ENCODE results near the gene CEP164.

Gene CEP164

DNA sequence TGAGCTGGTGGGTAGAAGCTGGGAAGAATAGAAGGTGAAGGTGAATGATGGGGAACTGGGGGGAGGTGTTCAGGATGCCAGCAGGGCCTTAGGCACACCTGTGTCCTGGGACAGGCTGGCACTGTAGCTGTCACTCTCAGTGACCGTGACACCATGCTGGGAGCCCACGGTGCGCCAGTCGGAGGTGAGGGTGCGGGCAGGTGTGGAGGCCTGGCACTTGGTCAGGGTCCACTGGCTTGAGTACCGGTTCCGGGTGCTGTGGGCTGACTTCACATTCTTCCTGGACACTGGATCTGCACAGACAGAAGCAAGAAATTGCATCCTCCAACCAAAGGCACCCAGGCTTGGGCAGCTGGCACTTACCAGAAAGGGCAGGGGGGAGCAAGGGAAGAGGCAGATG lies 103.8 kb downstream of the CEP164 start:
- Histone ChIP-seq H3K27ac (ENCODE audit: low read depth, low read length) (no peak overlapping the region), H3K4me3 (ENCODE audit: low read depth, low read length) (no peak overlapping the region), H3K9ac (ENCODE audit: low read depth, low read length) (no peak overlapping the region), H3K9me3 (ENCODE audit: control insufficient read depth, insufficient read depth, low read length) (no peaks in the 10 kb centered on the region), H3K4me1 (ENCODE audit: control insufficient read depth, insufficient read depth, low read length) (peaks cover 10% of the 10 kb centered on the region; the same call in 1 of the 2 replicates), H3K27me3 (ENCODE audit: control insufficient read depth, insufficient read depth, low read length) (no peaks in the 10 kb centered on the region; the same call in 1 of the 2 replicates), H3K36me3 (ENCODE audit: control insufficient read depth, insufficient read depth, low read length) (no peaks in the 10 kb centered on the region)

DNA sequence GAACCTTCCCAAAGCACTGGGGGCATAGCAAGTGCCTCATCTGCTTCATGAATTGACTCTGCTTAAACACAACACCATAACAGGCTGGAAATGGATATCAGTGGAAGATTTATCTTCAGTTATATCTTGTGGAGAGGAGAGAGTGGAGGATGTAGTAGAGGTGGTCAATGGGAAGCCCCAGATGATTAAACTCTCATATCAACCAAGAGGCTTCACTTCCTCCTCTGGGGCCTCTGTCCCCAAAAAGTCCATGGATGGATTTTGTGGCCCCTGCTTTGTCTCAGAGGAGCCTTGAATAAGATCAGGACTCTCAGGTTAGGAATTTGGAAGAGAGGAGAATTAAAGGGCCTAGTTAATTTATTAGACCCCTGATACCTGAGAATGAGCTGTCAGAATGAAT lies 106.1 kb downstream of the CEP164 start:
- H3K27ac ChIP-seq (ENCODE audit: low read depth, low read length) = no peak overlapping the region
- H3K4me3 ChIP-seq (ENCODE audit: low read depth, low read length) = no peak overlapping the region
- H3K27me3 ChIP-seq (ENCODE audit: control insufficient read depth, insufficient read depth, low read length) = no peaks in the 10 kb centered on the region
- H3K9me3 ChIP-seq (ENCODE audit: control insufficient read depth, insufficient read depth, low read length) = no peaks in the 10 kb centered on the region
- H3K36me3 ChIP-seq (ENCODE audit: control insufficient read depth, insufficient read depth, low read length) = no peaks in the 10 kb centered on the region
- H3K9ac ChIP-seq (ENCODE audit: low read depth, low read length) = no peak overlapping the region
- H3K4me1 ChIP-seq (ENCODE audit: control insufficient read depth, insufficient read depth, low read length) = peaks cover 8% of the 10 kb centered on the region; the same call in 1 of the 2 replicates

DNA sequence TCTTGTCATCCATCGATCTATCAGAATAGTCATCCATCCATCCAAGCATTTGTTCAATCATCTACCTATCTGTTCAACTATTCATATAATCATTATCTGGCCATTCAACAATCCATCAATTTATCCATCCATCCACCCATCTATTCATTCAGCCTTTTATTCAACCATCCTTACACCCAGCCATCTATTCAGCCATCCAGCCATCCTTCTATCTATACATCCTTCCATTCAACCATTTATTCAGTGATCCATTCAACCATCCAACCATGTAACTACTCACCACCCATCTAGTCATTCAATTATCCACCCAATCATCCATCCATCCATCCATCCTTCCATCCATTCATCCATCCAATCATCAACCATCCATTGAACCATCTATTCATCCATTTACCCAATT lies 106.8 kb downstream of the CEP164 start:
- H3K27me3 ChIP-seq (ENCODE audit: control insufficient read depth, insufficient read depth, low read length) = no peaks in the 10 kb centered on the region
- H3K36me3 ChIP-seq (ENCODE audit: control insufficient read depth, insufficient read depth, low read length) = no peaks in the 10 kb centered on the region
- H3K4me1 ChIP-seq (ENCODE audit: control insufficient read depth, insufficient read depth, low read length) = peaks cover 8% of the 10 kb centered on the region; the same call in 1 of the 2 replicates
- H3K9ac ChIP-seq (ENCODE audit: low read depth, low read length) = no peak overlapping the region
- H3K27ac ChIP-seq (ENCODE audit: low read depth, low read length) = no peak overlapping the region
- no peak overlapping the region for H3K4me3 ChIP-seq (ENCODE audit: low read depth, low read length)
- no peaks in the 10 kb centered on the region for H3K9me3 ChIP-seq (ENCODE audit: control insufficient read depth, insufficient read depth, low read length)

DNA sequence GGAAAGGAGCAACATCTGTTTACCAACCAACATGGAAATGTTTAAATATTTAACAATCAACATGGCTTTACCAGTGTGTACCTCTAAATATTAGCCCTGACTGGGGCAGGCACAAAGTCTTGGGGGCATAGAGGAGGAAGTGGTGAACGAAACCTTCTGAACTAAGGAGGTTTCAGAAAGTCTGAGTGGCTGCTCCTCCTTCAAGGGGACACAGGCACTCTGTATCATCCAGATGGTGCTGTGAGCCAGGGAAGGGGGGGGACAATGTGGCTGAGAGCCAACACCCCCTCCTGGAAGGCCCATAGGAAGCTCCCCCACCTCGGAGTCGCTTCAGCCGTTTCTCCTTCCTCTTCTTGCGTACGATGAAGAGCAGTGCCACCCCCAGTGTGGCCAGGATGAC lies 107.7 kb downstream of the CEP164 start:
- Histone ChIP-seq H3K27ac (ENCODE audit: low read depth, low read length) (no peak overlapping the region), H3K9me3 (ENCODE audit: control insufficient read depth, insufficient read depth, low read length) (no peaks in the 10 kb centered on the region), H3K4me1 (ENCODE audit: control insufficient read depth, insufficient read depth, low read length) (no peaks in the 10 kb centered on the region; the same call in 1 of the 2 replicates), H3K4me3 (ENCODE audit: low read depth, low read length) (no peak overlapping the region), H3K36me3 (ENCODE audit: control insufficient read depth, insufficient read depth, low read length) (no peaks in the 10 kb centered on the region), H3K27me3 (ENCODE audit: control insufficient read depth, insufficient read depth, low read length) (no peaks in the 10 kb centered on the region), H3K9ac (ENCODE audit: low read depth, low read length) (no peak overlapping the region)

DNA sequence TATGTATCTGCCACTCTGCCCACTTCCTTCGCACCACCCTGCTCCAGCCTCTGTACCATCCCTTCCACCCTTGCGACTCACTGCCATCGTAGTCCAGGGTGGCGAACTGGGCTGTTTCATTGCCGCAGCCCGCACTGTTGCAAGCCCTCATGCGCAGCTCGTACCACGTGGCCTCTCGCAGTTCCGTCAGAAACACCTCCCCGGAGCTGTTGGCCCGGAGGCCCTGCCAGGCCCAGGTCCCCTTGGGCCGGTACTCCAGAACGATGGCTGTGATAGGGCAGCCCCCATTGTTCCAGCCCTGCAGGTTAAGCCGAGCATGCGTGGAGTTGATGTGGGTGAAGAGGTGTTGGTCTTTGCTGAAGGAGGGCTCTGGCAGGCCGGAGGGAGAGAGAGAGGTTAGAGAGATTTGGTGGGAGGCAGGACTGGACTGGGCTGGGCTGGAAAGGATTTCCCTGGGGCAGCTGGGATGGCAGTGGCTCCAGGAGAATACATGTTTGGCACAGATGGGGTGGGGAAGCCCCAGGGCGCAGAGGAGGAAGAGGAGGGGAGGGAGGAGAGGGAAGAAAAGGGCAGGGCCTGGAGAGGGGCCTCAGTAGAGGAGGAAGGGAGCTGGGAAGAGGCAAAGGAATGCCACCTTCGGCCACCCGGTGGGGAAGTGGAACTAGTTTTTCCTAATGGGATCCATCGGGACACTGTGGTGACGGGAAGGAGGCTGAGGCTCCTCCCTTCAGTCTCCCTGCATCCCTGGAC lies 109.6 kb downstream of the CEP164 start:
- no peaks in the 10 kb centered on the region for H3K36me3 ChIP-seq (ENCODE audit: control insufficient read depth, insufficient read depth, low read length)
- no peaks in the 10 kb centered on the region for H3K27me3 ChIP-seq (ENCODE audit: control insufficient read depth, insufficient read depth, low read length)
- no peaks in the 10 kb centered on the region; the same call in 1 of the 2 replicates for H3K4me1 ChIP-seq (ENCODE audit: control insufficient read depth, insufficient read depth, low read length)
- no peaks in the 10 kb centered on the region for H3K9me3 ChIP-seq (ENCODE audit: control insufficient read depth, insufficient read depth, low read length)
- no peak overlapping the region for H3K4me3 ChIP-seq (ENCODE audit: low read depth, low read length)
- H3K9ac ChIP-seq (ENCODE audit: low read depth, low read length) = no peak overlapping the region
- no peak overlapping the region for H3K27ac ChIP-seq (ENCODE audit: low read depth, low read length)

DNA sequence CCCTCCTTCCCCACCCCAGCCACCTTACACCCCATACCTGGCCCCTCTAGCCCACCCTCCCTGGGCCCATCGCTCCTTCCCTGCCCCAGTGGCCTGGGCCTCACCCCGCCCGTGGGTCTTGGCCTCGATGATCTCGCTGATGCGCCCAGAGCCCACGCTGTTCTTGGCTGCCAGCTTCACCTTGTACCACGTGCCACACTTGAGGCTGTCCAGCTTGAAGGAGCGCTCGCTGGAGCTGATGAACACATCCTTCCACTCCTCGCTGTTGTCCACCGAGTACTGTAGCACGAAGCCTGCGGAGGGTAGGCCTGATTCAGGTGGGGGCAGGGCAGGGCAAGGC lies 110.1 kb downstream of the CEP164 start:
- H3K36me3 ChIP-seq (ENCODE audit: control insufficient read depth, insufficient read depth, low read length) = no peaks in the 10 kb centered on the region
- no peak overlapping the region for H3K4me3 ChIP-seq (ENCODE audit: low read depth, low read length)
- H3K9me3 ChIP-seq (ENCODE audit: control insufficient read depth, insufficient read depth, low read length) = no peaks in the 10 kb centered on the region
- H3K27ac ChIP-seq (ENCODE audit: low read depth, low read length) = no peak overlapping the region
- no peak overlapping the region for H3K9ac ChIP-seq (ENCODE audit: low read depth, low read length)
- no peaks in the 10 kb centered on the region; the same call in 1 of the 2 replicates for H3K4me1 ChIP-seq (ENCODE audit: control insufficient read depth, insufficient read depth, low read length)
- H3K27me3 ChIP-seq (ENCODE audit: control insufficient read depth, insufficient read depth, low read length) = no peaks in the 10 kb centered on the region

DNA sequence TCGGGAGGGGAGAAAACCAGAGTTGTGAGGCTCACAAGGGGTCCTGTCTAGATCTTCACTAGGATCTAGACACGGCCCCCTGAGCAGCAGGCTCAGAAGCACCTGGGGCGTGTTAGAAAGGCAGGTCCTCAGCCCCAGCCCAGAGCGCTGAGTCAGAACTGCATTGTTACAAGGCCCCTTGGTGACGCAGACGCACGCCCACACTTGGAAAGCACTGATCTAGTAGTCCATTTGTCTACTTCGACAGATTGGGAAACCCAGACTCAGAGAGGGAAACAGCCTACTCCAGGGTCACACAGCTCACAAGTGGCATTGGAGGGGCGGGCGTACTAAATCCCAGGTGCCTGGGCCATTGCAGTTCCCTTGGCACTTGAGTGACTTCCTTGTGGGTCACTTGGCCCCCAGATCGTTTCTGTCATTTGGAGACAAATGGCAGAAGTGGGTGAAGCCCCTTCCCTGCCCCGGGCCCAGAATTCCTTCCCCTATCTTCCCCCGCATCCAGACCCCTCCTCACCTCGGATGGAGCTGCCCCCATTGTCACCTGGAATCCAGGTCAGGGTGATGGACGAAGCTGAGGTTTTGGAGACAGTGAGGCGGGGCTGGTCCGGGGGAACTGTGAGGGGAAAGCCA lies 110.8 kb downstream of the CEP164 start:
- H3K36me3 ChIP-seq (ENCODE audit: control insufficient read depth, insufficient read depth, low read length) = no peaks in the 10 kb centered on the region
- no peaks in the 10 kb centered on the region for H3K9me3 ChIP-seq (ENCODE audit: control insufficient read depth, insufficient read depth, low read length)
- H3K4me3 ChIP-seq (ENCODE audit: low read depth, low read length) = no peak overlapping the region
- H3K27ac ChIP-seq (ENCODE audit: low read depth, low read length) = no peak overlapping the region
- no peaks in the 10 kb centered on the region; the same call in 1 of the 2 replicates for H3K4me1 ChIP-seq (ENCODE audit: control insufficient read depth, insufficient read depth, low read length)
- no peaks in the 10 kb centered on the region for H3K27me3 ChIP-seq (ENCODE audit: control insufficient read depth, insufficient read depth, low read length)
- no peak overlapping the region for H3K9ac ChIP-seq (ENCODE audit: low read depth, low read length)

DNA sequence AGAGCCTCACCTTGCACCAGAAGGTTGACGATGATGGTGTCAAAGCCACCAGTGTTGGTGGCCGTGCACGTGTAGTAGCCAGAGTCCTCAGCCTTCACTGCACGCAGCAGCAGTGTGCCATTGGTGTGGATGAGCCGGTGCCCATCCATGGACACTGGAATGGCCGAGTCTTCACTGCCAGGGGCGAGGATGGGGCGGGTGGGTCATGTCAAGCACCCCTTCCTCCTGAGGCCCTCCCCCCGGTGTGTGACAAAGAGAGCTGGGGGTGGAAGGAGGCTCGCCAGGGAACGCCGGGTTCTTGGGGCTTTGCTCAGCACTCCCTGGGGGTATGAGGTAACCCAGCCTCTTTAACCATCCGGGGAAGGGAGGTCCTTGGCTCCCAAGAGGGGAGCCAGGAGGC lies 111.6 kb downstream of the CEP164 start:
- Histone ChIP-seq H3K36me3 (ENCODE audit: control insufficient read depth, insufficient read depth, low read length) (no peaks in the 10 kb centered on the region), H3K27ac (ENCODE audit: low read depth, low read length) (no peak overlapping the region), H3K9me3 (ENCODE audit: control insufficient read depth, insufficient read depth, low read length) (no peaks in the 10 kb centered on the region), H3K9ac (ENCODE audit: low read depth, low read length) (no peak overlapping the region), H3K27me3 (ENCODE audit: control insufficient read depth, insufficient read depth, low read length) (no peaks in the 10 kb centered on the region), H3K4me3 (ENCODE audit: low read depth, low read length) (no peak overlapping the region), H3K4me1 (ENCODE audit: control insufficient read depth, insufficient read depth, low read length) (no peaks in the 10 kb centered on the region; the same call in 1 of the 2 replicates)

DNA sequence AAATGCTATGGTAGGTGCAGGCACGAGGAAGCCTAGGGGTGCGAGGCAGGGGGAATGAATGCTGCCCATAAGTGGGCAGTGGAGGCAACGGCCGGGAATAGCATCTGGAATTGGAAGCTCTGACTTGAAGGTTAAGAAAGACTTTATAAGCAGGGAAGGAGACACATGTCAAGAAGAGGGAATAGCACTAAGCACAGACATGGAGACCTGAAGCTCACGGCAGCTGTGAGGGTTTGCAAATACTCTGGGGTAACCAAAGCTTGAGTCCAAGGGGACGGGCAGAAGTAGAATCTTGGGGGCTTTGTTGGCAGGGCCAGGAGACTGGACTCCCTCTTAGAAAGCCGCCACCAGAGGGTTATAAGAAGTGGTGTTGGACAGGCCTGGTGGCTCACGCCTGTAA lies 112.6 kb downstream of the CEP164 start:
- Histone ChIP-seq H3K27ac (ENCODE audit: low read depth, low read length) (no peak overlapping the region), H3K27me3 (ENCODE audit: control insufficient read depth, insufficient read depth, low read length) (no peaks in the 10 kb centered on the region), H3K36me3 (ENCODE audit: control insufficient read depth, insufficient read depth, low read length) (no peaks in the 10 kb centered on the region), H3K9ac (ENCODE audit: low read depth, low read length) (no peak overlapping the region), H3K9me3 (ENCODE audit: control insufficient read depth, insufficient read depth, low read length) (no peaks in the 10 kb centered on the region), H3K4me1 (ENCODE audit: control insufficient read depth, insufficient read depth, low read length) (no peaks in the 10 kb centered on the region; the same call in 1 of the 2 replicates), H3K4me3 (ENCODE audit: low read depth, low read length) (no peak overlapping the region)

DNA sequence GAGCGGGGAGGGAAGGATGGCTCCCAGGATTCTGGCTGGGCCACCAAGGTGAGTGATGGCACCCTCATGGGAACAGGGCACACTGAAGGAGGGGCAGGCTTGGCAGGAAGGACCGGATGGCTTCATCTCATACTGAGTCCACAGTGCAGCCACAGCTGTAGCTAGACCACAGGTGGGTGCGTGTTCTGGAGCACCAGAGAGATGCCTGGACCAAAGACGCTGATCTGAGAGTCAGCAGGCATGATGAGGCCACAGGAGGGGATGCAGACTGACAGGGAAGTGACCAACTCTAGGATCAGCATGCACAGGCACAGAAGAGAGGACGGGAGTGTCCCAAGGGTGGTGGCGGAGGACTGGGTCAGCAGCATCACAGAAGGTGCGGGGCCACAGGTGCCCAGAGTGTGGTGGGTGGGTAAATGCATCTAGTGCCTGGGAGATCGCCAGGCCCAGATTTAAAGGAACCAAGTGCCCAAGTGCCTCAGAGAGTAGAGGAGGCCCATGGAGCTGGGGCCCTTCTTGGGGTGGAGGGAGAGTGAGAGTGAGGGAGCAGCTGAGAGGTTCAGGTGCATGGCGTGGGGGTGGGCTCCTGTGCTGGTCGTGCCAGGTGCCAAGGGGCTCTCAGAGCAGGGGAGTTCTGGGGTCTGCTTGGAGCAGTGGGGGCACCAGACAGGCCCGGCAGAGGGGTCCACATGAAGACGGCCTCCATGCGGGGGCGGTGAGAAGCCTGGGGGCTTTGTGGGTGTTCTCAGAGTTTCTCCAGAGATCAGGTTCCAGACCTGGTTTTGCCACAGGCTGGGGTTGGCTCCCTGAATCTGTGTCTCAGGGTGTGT lies 113.7 kb downstream of the CEP164 start:
- Histone ChIP-seq H3K9ac (ENCODE audit: low read depth, low read length) (no peak overlapping the region), H3K4me1 (ENCODE audit: control insufficient read depth, insufficient read depth, low read length) (no peaks in the 10 kb centered on the region; the same call in 1 of the 2 replicates), H3K27ac (ENCODE audit: low read depth, low read length) (no peak overlapping the region), H3K9me3 (ENCODE audit: control insufficient read depth, insufficient read depth, low read length) (no peaks in the 10 kb centered on the region), H3K27me3 (ENCODE audit: control insufficient read depth, insufficient read depth, low read length) (no peaks in the 10 kb centered on the region), H3K4me3 (ENCODE audit: low read depth, low read length) (no peak overlapping the region), H3K36me3 (ENCODE audit: control insufficient read depth, insufficient read depth, low read length) (no peaks in the 10 kb centered on the region)
